ENCODE measurements around the gene C11orf21. TPM values are rescaled to one million over a fixed set of nuclear protein-coding genes. Genes with fewer than 3 reads are reported as not detected.

Gene C11orf21
- total and polyA plus RNA-seq, 2 of the 8 experiments (the other 6 are each of a cell fraction or from before 2014, with no cell fraction given) = not detected

- FAIRE-seq (no peak), DNase-seq (ENCODE audit: low read depth in 1 of 2, low spot score in 2 of 2) (no peak)
- Histone ChIP-seq H2BK15ac (ENCODE audit: low read length) (no peak overlapping the region), H3K27me3 (replicated peaks in 1 of 4; ENCODE audit: control insufficient read depth in 3 of 4, extremely low read depth in 1 of 4, insufficient read depth in 3 of 4, low read length in 3 of 4) (peaks cover 0 to 18% (median 6%) of the 10 kb centered on the region in 4 experiments; a peak in 5 of 7 replicates), H2AFZ (ENCODE audit: low read length) (no peak overlapping the region), H2BK120ac (replicated peaks; ENCODE audit: low read depth, low read length) (no peak overlapping the region), H2BK12ac (ENCODE audit: low read depth, low read length) (no peak overlapping the region), H4K20me1 (replicated peaks in 1 of 2; ENCODE audit: control insufficient read depth in 1 of 2, insufficient read depth in 2 of 2, low read length in 2 of 2) (peaks cover 0 to 1% of the 10 kb centered on the region in 2 experiments), H3K4me2 (ENCODE audit: insufficient read depth in 1 of 2, low read depth in 2 of 2, low read length in 2 of 2) (no peak overlapping the region), H3K56ac (replicated peaks; ENCODE audit: insufficient read length, low read depth, low read length) (no peak overlapping the region), H4K5ac (ENCODE audit: insufficient read length, low read depth, low read length) (no peak overlapping the region), H3K4me1 (replicated peaks in 1 of 4; ENCODE audit: control insufficient read depth in 3 of 4, insufficient read depth in 4 of 4, low read length in 3 of 4) (no peaks in the 10 kb centered on the region; a peak in 1 of 7 replicates), H3K4me3 (ENCODE audit: extremely low read depth in 1 of 4, insufficient read depth in 2 of 4, low read depth in 3 of 4, low read length in 4 of 4) (no peak overlapping the region), H2BK20ac (ENCODE audit: low read length) (no peak overlapping the region), H2AK5ac (ENCODE audit: low read depth, low read length) (no peak overlapping the region), H3K18ac (ENCODE audit: extremely low read depth, low read length) (no peak overlapping the region), H3K14ac (ENCODE audit: insufficient read length) (no peak overlapping the region), H4K91ac (replicated peaks; ENCODE audit: insufficient read length, low read length) (no peak overlapping the region), H3K79me2 (ENCODE audit: control insufficient read depth in 1 of 2, insufficient read depth in 2 of 2, low read length in 2 of 2) (no peaks in the 10 kb centered on the region), H3K9me3 (ENCODE audit: insufficient read depth in 2 of 2, low read depth in 1 of 2, low read length in 1 of 2) (no peaks in the 10 kb centered on the region), H4K8ac (ENCODE audit: extremely low read depth, insufficient read depth, low read length) (no peak overlapping the region; the same call in 1 of the 2 replicates), H3K9ac (replicated peaks in 1 of 4; ENCODE audit: extremely low read depth in 1 of 4, low read depth in 3 of 4, low read length in 3 of 4) (no peak overlapping the region), H3K36me3 (ENCODE audit: control insufficient read depth in 2 of 4, insufficient read depth in 4 of 4, low read length in 3 of 4) (no peaks in the 10 kb centered on the region), H2BK5ac (ENCODE audit: low read depth, low read length) (no peak overlapping the region), H3K23me2 (ENCODE audit: low read depth, low read length) (no peaks in the 10 kb centered on the region), H3K23ac (ENCODE audit: insufficient read length) (no peak overlapping the region), H3K79me1 (ENCODE audit: low read depth, low read length) (no peaks in the 10 kb centered on the region), H3K4ac (replicated peaks; ENCODE audit: insufficient read length, low read depth, low read length) (no peak overlapping the region), H3K27ac (ENCODE audit: low read depth, low read length) (no peak overlapping the region)
- ChIA-PET CTCF (ENCODE audit: partially characterized antibody) (interaction anchor here (0.6 to 1.3 kb wide), 3 partner anchors 43 to 75 kb away, joined by 3 to 4 read pairs (median 3); no protein-coding TSS in a partner anchor), POLR2A (ENCODE audit: partially characterized antibody) (no interaction called here)
- 89% methylated on average over 21 of the region's 21 CpGs; no CpG with 5 or more reads in 1 of the 2 experiments for WGBS, 2 experiments (ENCODE audit: extremely low coverage in 1 of 2, insufficient coverage in 1 of 2, insufficient read length in 1 of 2, insufficient replicate concordance in 2 of 2, low coverage in 1 of 2, low lambda C conversion rate in 2 of 2, missing lambda C conversion rate in 1 of 2)
- TF ChIP-seq CREB1 (IDR thresholded peaks at IDR 0.05) = no peak
These were observed 40.1 kb downstream of the C11orf21 start for GRCh38 chr11:2261436-2262230.

All from H1 (cell line).